WTC11 (cell line): Measurements from ENCODE around the gene IMMP1L. TPM values are rescaled to one million over a fixed set of nuclear protein-coding genes. Genes with fewer than 3 reads are reported as not detected.

ENCODE experiments used
- ATAC-seq: fragments of 200-7000 bp; cut with Tn5 transposase; 2 replicates; pipeline ENCODE4 v1.10.0; 2021; ENCODE audit warnings: mild to moderate bottlenecking, moderate library complexity
- CTCF ChIA-PET: fragments of 300-600 bp; sonication (Branson Sonifier 250); formaldehyde crosslinking; loops from one replicate; lab custom pipeline; 2021; ENCODE audit warnings: antibody characterized with exemption; lab: Charles Lee
- POLR2A ChIA-PET: fragments of 350-600 bp; sonication (Branson Sonifier 250); formaldehyde crosslinking; loops from one replicate; lab custom pipeline; 2021; ENCODE audit warnings: antibody characterized with exemption; lab: Charles Lee
- DNase-seq: peaks from one replicate; pipeline ENCODE4 v3.0.0; 2021; ENCODE audit warnings: low spot score
- H3K27ac Mint-ChIP-seq: 2 replicates; pipeline ENCODE4 v1.8.0; 2021; ENCODE audit warnings: mixed read lengths
- H3K27me3 Mint-ChIP-seq: 2 replicates; pipeline ENCODE4 v1.8.0; 2021; ENCODE audit warnings: low read depth, mild to moderate bottlenecking, moderate library complexity, mixed read lengths
- H3K36me3 Mint-ChIP-seq: 2 replicates; pipeline ENCODE4 v1.8.0; 2021; ENCODE audit warnings: mixed read lengths
- H3K4me1 Mint-ChIP-seq: 2 replicates; pipeline ENCODE4 v1.8.0; 2022; ENCODE audit warnings: mixed read lengths
- H3K4me3 Mint-ChIP-seq: 2 replicates; pipeline ENCODE4 v1.8.0; 2021; ENCODE audit warnings: mild to moderate bottlenecking, moderate library complexity, mixed read lengths
- H3K9me3 Mint-ChIP-seq: 2 replicates; pipeline ENCODE4 v1.8.0; 2021; ENCODE audit warnings: mixed read lengths
- EMX1 ChIP-seq: fragments of 250-450 bp; sonication (Bioruptor Pico); IDR thresholded peaks from 2 replicates; pipeline ENCODE4 v1.8.0; 2021; ENCODE audit warnings: mild to moderate bottlenecking
- FOXJ3 ChIP-seq: sonication (generic); formaldehyde crosslinking; IDR thresholded peaks from 2 replicates; pipeline ENCODE4 v1.9.0; 2021; ENCODE audit warnings: missing genetic modification reagents, mild to moderate bottlenecking, borderline replicate concordance
- FOXK1 ChIP-seq: sonication (generic); formaldehyde crosslinking; IDR thresholded peaks from 2 replicates; pipeline ENCODE4 v1.8.0; 2022; ENCODE audit warnings: mild to moderate bottlenecking, moderate library complexity, missing genetic modification reagents
- KAT7 ChIP-seq: sonication (generic); formaldehyde crosslinking; IDR thresholded peaks from 2 replicates; pipeline ENCODE4 v1.8.1; 2023; ENCODE audit warnings: missing genetic modification reagents, mild to moderate bottlenecking, borderline replicate concordance
- RELA ChIP-seq: sonication (generic); formaldehyde crosslinking; IDR thresholded peaks from 2 replicates; pipeline ENCODE4 v1.8.1; 2022; ENCODE audit warnings: missing genetic modification reagents, mild to moderate bottlenecking, borderline replicate concordance
- TP53 ChIP-seq: sonication (generic); formaldehyde crosslinking; IDR thresholded peaks from 2 replicates; pipeline ENCODE4 v1.8.1; 2023; ENCODE audit warnings: mild to moderate bottlenecking, missing genetic modification reagents
- total RNA-seq: library from RNA; stranded (reverse); gene quantifications from 3 replicates; pipeline ENCODE4 v1.2.3, GENCODE V29; 2021
- TF ChIP-seq, protein P1 (sequence below): sonication (generic); formaldehyde crosslinking; IDR thresholded peaks from 2 replicates; pipeline ENCODE4 v1.8.1; 2023; ENCODE audit warnings: mild to moderate bottlenecking, missing genetic modification reagents
- TF ChIP-seq, protein P2 (sequence below): fragments of 200-600 bp; IDR thresholded peaks from 2 replicates; pipeline ENCODE4 v1.8.0; 2022; ENCODE audit warnings: antibody characterized with exemption
- TF ChIP-seq, protein P3 (sequence below): sonication (generic); formaldehyde crosslinking; IDR thresholded peaks from 2 replicates; pipeline ENCODE4 v1.8.1; 2023; ENCODE audit warnings: mild to moderate bottlenecking, missing genetic modification reagents, borderline replicate concordance
- TF ChIP-seq, protein P4 (sequence below): sonication (generic); formaldehyde crosslinking; IDR thresholded peaks from 2 replicates; pipeline ENCODE4 v1.8.0; 2022; ENCODE audit warnings: mild to moderate bottlenecking, missing genetic modification reagents
- TF ChIP-seq, protein P5 (sequence below): fragments of 250-450 bp; sonication (Bioruptor Pico); IDR thresholded peaks from 2 replicates; pipeline ENCODE4 v1.9.0; 2021; ENCODE audit warnings: moderate library complexity, mild to moderate bottlenecking, inconsistent platforms, borderline replicate concordance
- TF ChIP-seq, protein P6 (sequence below): sonication (generic); formaldehyde crosslinking; IDR thresholded peaks from 2 replicates; pipeline ENCODE4 v1.8.1; 2022; ENCODE audit warnings: missing genetic modification reagents, borderline replicate concordance
- TF ChIP-seq, protein P7 (sequence below): sonication (generic); formaldehyde crosslinking; conservative IDR thresholded peaks from 2 replicates; pipeline ENCODE4 v1.8.1; 2023; ENCODE audit warnings: mild to moderate bottlenecking, low read depth, missing genetic modification reagents, moderate library complexity
- TF ChIP-seq, protein P8 (sequence below): fragments of 250-450 bp; sonication (Bioruptor Pico); IDR thresholded peaks from 2 replicates; pipeline ENCODE4 v1.9.0; 2021; ENCODE audit warnings: mild to moderate bottlenecking

Gene IMMP1L
- total RNA-seq, 1 experiment from 2014 or later: 29.6 TPM

DNA sequence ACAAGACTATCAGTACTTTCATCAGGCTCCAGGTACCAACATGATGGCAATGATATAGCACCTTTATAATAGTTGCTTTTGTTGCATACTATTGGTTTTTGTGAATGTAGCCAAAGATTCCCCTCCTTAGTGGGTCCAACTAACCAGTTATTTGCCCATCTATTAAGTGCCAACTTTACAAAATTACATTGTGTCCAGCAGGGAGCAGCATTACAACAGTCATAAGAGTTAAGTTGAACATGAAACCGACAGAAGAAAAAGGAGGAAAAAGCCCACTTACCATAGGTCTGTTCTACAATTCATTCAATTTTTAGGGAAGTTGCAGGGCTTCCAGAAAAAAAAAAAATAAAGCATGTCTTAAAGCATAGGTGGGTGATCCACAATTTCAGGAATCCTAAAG lies 21.6 kb downstream of the IMMP1L start:
- H3K36me3 Mint-ChIP-seq: peaks cover 7% of the 10 kb centered on the region
- DNase-seq (no peak), ATAC-seq (peak; percentile 44; the same call in 1 of the 2 replicates)
- H3K27me3 Mint-ChIP-seq: no peaks in the 10 kb centered on the region
- H3K27ac Mint-ChIP-seq: no peak overlapping the region
- peaks cover 33% of the 10 kb centered on the region for H3K4me1 Mint-ChIP-seq
- ChIA-PET POLR2A (no interaction called here), CTCF (interaction anchor here (0.6 kb wide), 1 partner anchor 471 kb away, joined by 3 read pairs; no protein-coding TSS in a partner anchor)
- no peak overlapping the region for H3K4me3 Mint-ChIP-seq
- TF ChIP-seq, protein P1, sequence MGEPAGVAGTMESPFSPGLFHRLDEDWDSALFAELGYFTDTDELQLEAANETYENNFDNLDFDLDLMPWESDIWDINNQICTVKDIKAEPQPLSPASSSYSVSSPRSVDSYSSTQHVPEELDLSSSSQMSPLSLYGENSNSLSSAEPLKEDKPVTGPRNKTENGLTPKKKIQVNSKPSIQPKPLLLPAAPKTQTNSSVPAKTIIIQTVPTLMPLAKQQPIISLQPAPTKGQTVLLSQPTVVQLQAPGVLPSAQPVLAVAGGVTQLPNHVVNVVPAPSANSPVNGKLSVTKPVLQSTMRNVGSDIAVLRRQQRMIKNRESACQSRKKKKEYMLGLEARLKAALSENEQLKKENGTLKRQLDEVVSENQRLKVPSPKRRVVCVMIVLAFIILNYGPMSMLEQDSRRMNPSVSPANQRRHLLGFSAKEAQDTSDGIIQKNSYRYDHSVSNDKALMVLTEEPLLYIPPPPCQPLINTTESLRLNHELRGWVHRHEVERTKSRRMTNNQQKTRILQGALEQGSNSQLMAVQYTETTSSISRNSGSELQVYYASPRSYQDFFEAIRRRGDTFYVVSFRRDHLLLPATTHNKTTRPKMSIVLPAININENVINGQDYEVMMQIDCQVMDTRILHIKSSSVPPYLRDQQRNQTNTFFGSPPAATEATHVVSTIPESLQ (CRISPR knock-in tag): no peak
- no peak for TF ChIP-seq EMX1
- TF ChIP-seq, protein P2, sequence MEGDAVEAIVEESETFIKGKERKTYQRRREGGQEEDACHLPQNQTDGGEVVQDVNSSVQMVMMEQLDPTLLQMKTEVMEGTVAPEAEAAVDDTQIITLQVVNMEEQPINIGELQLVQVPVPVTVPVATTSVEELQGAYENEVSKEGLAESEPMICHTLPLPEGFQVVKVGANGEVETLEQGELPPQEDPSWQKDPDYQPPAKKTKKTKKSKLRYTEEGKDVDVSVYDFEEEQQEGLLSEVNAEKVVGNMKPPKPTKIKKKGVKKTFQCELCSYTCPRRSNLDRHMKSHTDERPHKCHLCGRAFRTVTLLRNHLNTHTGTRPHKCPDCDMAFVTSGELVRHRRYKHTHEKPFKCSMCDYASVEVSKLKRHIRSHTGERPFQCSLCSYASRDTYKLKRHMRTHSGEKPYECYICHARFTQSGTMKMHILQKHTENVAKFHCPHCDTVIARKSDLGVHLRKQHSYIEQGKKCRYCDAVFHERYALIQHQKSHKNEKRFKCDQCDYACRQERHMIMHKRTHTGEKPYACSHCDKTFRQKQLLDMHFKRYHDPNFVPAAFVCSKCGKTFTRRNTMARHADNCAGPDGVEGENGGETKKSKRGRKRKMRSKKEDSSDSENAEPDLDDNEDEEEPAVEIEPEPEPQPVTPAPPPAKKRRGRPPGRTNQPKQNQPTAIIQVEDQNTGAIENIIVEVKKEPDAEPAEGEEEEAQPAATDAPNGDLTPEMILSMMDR: peak; percentile 33; the same call in 1 of the 2 replicates
- TF ChIP-seq, protein P3, sequence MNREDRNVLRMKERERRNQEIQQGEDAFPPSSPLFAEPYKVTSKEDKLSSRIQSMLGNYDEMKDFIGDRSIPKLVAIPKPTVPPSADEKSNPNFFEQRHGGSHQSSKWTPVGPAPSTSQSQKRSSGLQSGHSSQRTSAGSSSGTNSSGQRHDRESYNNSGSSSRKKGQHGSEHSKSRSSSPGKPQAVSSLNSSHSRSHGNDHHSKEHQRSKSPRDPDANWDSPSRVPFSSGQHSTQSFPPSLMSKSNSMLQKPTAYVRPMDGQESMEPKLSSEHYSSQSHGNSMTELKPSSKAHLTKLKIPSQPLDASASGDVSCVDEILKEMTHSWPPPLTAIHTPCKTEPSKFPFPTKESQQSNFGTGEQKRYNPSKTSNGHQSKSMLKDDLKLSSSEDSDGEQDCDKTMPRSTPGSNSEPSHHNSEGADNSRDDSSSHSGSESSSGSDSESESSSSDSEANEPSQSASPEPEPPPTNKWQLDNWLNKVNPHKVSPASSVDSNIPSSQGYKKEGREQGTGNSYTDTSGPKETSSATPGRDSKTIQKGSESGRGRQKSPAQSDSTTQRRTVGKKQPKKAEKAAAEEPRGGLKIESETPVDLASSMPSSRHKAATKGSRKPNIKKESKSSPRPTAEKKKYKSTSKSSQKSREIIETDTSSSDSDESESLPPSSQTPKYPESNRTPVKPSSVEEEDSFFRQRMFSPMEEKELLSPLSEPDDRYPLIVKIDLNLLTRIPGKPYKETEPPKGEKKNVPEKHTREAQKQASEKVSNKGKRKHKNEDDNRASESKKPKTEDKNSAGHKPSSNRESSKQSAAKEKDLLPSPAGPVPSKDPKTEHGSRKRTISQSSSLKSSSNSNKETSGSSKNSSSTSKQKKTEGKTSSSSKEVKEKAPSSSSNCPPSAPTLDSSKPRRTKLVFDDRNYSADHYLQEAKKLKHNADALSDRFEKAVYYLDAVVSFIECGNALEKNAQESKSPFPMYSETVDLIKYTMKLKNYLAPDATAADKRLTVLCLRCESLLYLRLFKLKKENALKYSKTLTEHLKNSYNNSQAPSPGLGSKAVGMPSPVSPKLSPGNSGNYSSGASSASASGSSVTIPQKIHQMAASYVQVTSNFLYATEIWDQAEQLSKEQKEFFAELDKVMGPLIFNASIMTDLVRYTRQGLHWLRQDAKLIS: no peak
- no peaks in the 10 kb centered on the region for H3K9me3 Mint-ChIP-seq

DNA sequence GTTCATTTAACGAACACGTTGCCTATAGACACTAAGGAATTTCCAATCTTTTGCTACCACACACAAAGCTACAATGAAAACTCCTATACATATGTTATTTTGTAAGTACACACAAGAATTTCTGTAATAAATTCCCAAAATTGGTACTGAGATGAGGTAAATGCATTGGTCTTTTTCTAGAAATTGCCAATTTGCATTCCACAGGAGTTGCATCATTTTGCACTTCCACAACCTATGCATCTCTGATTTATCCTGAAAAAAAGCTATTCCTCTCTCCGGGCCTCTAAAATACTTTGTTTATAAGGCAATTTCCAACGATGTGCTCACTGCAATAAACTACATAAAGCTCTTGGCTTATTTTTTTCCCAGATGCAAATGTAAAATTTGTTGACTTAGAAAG lies 24.9 kb downstream of the IMMP1L start:
- ChIA-PET POLR2A (no interaction called here), CTCF (interaction anchor here (1.2 kb wide), 1 partner anchor 157 kb away, joined by 4 read pairs; no protein-coding TSS in a partner anchor)
- Mint-ChIP-seq H3K4me1 (peaks cover 19% of the 10 kb centered on the region), H3K4me3 (no peak overlapping the region), H3K27me3 (no peaks in the 10 kb centered on the region), H3K9me3 (no peaks in the 10 kb centered on the region), H3K27ac (no peak overlapping the region), H3K36me3 (peaks cover 1% of the 10 kb centered on the region; the same call in 1 of the 2 replicates)
- ATAC-seq: no peak
- no peak for DNase-seq
- TF ChIP-seq, protein P4, sequence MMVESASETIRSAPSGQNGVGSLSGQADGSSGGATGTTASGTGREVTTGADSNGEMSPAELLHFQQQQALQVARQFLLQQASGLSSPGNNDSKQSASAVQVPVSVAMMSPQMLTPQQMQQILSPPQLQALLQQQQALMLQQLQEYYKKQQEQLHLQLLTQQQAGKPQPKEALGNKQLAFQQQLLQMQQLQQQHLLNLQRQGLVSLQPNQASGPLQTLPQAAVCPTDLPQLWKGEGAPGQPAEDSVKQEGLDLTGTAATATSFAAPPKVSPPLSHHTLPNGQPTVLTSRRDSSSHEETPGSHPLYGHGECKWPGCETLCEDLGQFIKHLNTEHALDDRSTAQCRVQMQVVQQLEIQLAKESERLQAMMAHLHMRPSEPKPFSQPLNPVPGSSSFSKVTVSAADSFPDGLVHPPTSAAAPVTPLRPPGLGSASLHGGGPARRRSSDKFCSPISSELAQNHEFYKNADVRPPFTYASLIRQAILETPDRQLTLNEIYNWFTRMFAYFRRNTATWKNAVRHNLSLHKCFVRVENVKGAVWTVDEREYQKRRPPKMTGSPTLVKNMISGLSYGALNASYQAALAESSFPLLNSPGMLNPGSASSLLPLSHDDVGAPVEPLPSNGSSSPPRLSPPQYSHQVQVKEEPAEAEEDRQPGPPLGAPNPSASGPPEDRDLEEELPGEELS: no peak
- TF ChIP-seq, protein P5, sequence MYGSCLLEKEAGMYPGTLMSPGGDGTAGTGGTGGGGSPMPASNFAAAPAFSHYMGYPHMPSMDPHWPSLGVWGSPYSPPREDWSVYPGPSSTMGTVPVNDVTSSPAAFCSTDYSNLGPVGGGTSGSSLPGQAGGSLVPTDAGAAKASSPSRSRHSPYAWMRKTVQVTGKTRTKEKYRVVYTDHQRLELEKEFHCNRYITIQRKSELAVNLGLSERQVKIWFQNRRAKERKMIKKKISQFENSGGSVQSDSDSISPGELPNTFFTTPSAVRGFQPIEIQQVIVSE (CRISPR knock-in tag): no peak
- TF ChIP-seq RELA (CRISPR knock-in tag) (no peak), KAT7 (no peak), FOXK1 (CRISPR knock-in tag) (no peak), FOXJ3 (no peak), TP53 (CRISPR knock-in tag) (no peak)
- TF ChIP-seq, protein P6, sequence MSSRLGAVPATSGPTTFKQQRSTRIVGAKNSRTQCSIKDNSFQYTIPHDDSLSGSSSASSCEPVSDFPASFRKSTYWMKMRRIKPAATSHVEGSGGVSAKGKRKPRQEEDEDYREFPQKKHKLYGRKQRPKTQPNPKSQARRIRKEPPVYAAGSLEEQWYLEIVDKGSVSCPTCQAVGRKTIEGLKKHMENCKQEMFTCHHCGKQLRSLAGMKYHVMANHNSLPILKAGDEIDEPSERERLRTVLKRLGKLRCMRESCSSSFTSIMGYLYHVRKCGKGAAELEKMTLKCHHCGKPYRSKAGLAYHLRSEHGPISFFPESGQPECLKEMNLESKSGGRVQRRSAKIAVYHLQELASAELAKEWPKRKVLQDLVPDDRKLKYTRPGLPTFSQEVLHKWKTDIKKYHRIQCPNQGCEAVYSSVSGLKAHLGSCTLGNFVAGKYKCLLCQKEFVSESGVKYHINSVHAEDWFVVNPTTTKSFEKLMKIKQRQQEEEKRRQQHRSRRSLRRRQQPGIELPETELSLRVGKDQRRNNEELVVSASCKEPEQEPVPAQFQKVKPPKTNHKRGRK: no peak
- TF ChIP-seq, protein P7, sequence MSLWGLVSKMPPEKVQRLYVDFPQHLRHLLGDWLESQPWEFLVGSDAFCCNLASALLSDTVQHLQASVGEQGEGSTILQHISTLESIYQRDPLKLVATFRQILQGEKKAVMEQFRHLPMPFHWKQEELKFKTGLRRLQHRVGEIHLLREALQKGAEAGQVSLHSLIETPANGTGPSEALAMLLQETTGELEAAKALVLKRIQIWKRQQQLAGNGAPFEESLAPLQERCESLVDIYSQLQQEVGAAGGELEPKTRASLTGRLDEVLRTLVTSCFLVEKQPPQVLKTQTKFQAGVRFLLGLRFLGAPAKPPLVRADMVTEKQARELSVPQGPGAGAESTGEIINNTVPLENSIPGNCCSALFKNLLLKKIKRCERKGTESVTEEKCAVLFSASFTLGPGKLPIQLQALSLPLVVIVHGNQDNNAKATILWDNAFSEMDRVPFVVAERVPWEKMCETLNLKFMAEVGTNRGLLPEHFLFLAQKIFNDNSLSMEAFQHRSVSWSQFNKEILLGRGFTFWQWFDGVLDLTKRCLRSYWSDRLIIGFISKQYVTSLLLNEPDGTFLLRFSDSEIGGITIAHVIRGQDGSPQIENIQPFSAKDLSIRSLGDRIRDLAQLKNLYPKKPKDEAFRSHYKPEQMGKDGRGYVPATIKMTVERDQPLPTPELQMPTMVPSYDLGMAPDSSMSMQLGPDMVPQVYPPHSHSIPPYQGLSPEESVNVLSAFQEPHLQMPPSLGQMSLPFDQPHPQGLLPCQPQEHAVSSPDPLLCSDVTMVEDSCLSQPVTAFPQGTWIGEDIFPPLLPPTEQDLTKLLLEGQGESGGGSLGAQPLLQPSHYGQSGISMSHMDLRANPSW (CRISPR knock-in tag): no peak
- TF ChIP-seq, protein P8, sequence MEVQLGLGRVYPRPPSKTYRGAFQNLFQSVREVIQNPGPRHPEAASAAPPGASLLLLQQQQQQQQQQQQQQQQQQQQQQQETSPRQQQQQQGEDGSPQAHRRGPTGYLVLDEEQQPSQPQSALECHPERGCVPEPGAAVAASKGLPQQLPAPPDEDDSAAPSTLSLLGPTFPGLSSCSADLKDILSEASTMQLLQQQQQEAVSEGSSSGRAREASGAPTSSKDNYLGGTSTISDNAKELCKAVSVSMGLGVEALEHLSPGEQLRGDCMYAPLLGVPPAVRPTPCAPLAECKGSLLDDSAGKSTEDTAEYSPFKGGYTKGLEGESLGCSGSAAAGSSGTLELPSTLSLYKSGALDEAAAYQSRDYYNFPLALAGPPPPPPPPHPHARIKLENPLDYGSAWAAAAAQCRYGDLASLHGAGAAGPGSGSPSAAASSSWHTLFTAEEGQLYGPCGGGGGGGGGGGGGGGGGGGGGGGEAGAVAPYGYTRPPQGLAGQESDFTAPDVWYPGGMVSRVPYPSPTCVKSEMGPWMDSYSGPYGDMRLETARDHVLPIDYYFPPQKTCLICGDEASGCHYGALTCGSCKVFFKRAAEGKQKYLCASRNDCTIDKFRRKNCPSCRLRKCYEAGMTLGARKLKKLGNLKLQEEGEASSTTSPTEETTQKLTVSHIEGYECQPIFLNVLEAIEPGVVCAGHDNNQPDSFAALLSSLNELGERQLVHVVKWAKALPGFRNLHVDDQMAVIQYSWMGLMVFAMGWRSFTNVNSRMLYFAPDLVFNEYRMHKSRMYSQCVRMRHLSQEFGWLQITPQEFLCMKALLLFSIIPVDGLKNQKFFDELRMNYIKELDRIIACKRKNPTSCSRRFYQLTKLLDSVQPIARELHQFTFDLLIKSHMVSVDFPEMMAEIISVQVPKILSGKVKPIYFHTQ (CRISPR knock-in tag): no peak
